ENCODE data around the gene CYP4X1.
"Not testable (repeated sequence)": the region's sequence is repeated elsewhere in the genome, so short reads cannot be mapped to it uniquely, and the experiment has no call there.

Gene CYP4X1

GRCh38 chr1:47023268-47024140, at the start of gene CYP4X1:
Gene CYP4X1, plus strand, starts transcription at chr1:47023669. Its CDS starts 149 bp downstream, at chr1:47023818.
- Histone ChIP-seq H3K27me3 (ENCODE audit: control insufficient read depth, insufficient read depth, low read length) (peaks cover 39% of the 10 kb centered on the region), H3K4me3 (ENCODE audit: low read depth, low read length) (peak within 1 kb of the TSS; percentile 62), H3K9me3 (ENCODE audit: control insufficient read depth, insufficient read depth, low read depth, low read length) (no peaks in the 10 kb centered on the region), H3K27ac (ENCODE audit: low read depth, low read length) (no peak within 1 kb of the TSS), H3K36me3 (ENCODE audit: control insufficient read depth, insufficient read depth, low read length) (no peaks in the 10 kb centered on the region), H3K9ac (ENCODE audit: low read length) (peak within 1 kb of the TSS; percentile 53), H3K4me1 (ENCODE audit: control insufficient read depth, insufficient read depth, low read length) (peaks cover 13% of the 10 kb centered on the region; the same call in 1 of the 2 replicates)

GRCh38 chr1:46983166-46983829, 40.2 kb upstream of the CYP4X1 start:
- no peaks in the 10 kb centered on the region for H3K36me3 ChIP-seq (ENCODE audit: control insufficient read depth, insufficient read depth, low read length)
- peak overlapping the region; percentile 61 for H3K9ac ChIP-seq (ENCODE audit: low read length)
- H3K27ac ChIP-seq (ENCODE audit: low read depth, low read length): no peak overlapping the region
- H3K9me3 ChIP-seq (ENCODE audit: control insufficient read depth, insufficient read depth, low read depth, low read length): no peaks in the 10 kb centered on the region
- peak overlapping the region; percentile 22; the same call in 1 of the 2 replicates for H3K4me3 ChIP-seq (ENCODE audit: low read depth, low read length)
- peaks cover 26% of the 10 kb centered on the region for H3K4me1 ChIP-seq (ENCODE audit: control insufficient read depth, insufficient read depth, low read length)
- no peaks in the 10 kb centered on the region for H3K27me3 ChIP-seq (ENCODE audit: control insufficient read depth, insufficient read depth, low read length)

- H3K9me3 ChIP-seq (ENCODE audit: control insufficient read depth, insufficient read depth, low read depth, low read length): no peaks in the 10 kb centered on the region
- H3K4me3 ChIP-seq (ENCODE audit: low read depth, low read length): peak overlapping the region; percentile 22; the same call in 1 of the 2 replicates
- no peak overlapping the region for H3K27ac ChIP-seq (ENCODE audit: low read depth, low read length)
- peak overlapping the region; percentile 59 for H3K9ac ChIP-seq (ENCODE audit: low read length)
- H3K4me1 ChIP-seq (ENCODE audit: control insufficient read depth, insufficient read depth, low read length): peaks cover 26% of the 10 kb centered on the region
- no peaks in the 10 kb centered on the region for H3K36me3 ChIP-seq (ENCODE audit: control insufficient read depth, insufficient read depth, low read length)
- H3K27me3 ChIP-seq (ENCODE audit: control insufficient read depth, insufficient read depth, low read length): no peaks in the 10 kb centered on the region
Measured at GRCh38 chr1:46983830-46984586, 39.5 kb upstream of the CYP4X1 start.

- H3K27ac ChIP-seq (ENCODE audit: low read depth, low read length); H3K4me3 ChIP-seq (ENCODE audit: low read depth, low read length); H3K36me3 ChIP-seq (ENCODE audit: control insufficient read depth, insufficient read depth, low read length); H3K27me3 ChIP-seq (ENCODE audit: control insufficient read depth, insufficient read depth, low read length); H3K9me3 ChIP-seq (ENCODE audit: control insufficient read depth, insufficient read depth, low read depth, low read length); H3K4me1 ChIP-seq (ENCODE audit: control insufficient read depth, insufficient read depth, low read length); H3K9ac ChIP-seq (ENCODE audit: low read length): not testable (repeated sequence)
Measured at GRCh38 chr1:46990541-46990940, 32.9 kb upstream of the CYP4X1 start.

GRCh38 chr1:46991083-46991923, 32.2 kb upstream of the CYP4X1 start:
- H3K9ac ChIP-seq (ENCODE audit: low read length): no peak overlapping the region
- H3K27ac ChIP-seq (ENCODE audit: low read depth, low read length): no peak overlapping the region
- 0 out of 2 replicates have a peak, but pooled peaks cover 2% of the 10 kb centered on the region for H3K4me1 ChIP-seq (ENCODE audit: control insufficient read depth, insufficient read depth, low read length)
- H3K9me3 ChIP-seq (ENCODE audit: control insufficient read depth, insufficient read depth, low read depth, low read length): no peaks in the 10 kb centered on the region
- no peaks in the 10 kb centered on the region for H3K27me3 ChIP-seq (ENCODE audit: control insufficient read depth, insufficient read depth, low read length)
- no peaks in the 10 kb centered on the region for H3K36me3 ChIP-seq (ENCODE audit: control insufficient read depth, insufficient read depth, low read length)
- no peak overlapping the region for H3K4me3 ChIP-seq (ENCODE audit: low read depth, low read length)

GRCh38 chr1:46996659-46997281, 26.7 kb upstream of the CYP4X1 start:
- no peak overlapping the region for H3K27ac ChIP-seq (ENCODE audit: low read depth, low read length)
- H3K9me3 ChIP-seq (ENCODE audit: control insufficient read depth, insufficient read depth, low read depth, low read length): no peaks in the 10 kb centered on the region
- H3K9ac ChIP-seq (ENCODE audit: low read length): no peak overlapping the region
- H3K4me3 ChIP-seq (ENCODE audit: low read depth, low read length): no peak overlapping the region
- H3K4me1 ChIP-seq (ENCODE audit: control insufficient read depth, insufficient read depth, low read length): no peaks in the 10 kb centered on the region
- H3K36me3 ChIP-seq (ENCODE audit: control insufficient read depth, insufficient read depth, low read length): no peaks in the 10 kb centered on the region
- no peaks in the 10 kb centered on the region for H3K27me3 ChIP-seq (ENCODE audit: control insufficient read depth, insufficient read depth, low read length)

- Histone ChIP-seq H3K9ac (ENCODE audit: low read length) (no peak overlapping the region), H3K9me3 (ENCODE audit: control insufficient read depth, insufficient read depth, low read depth, low read length) (peaks cover 9% of the 10 kb centered on the region), H3K27ac (ENCODE audit: low read depth, low read length) (no peak overlapping the region), H3K4me1 (ENCODE audit: control insufficient read depth, insufficient read depth, low read length) (no peaks in the 10 kb centered on the region), H3K36me3 (ENCODE audit: control insufficient read depth, insufficient read depth, low read length) (no peaks in the 10 kb centered on the region), H3K27me3 (ENCODE audit: control insufficient read depth, insufficient read depth, low read length) (no peaks in the 10 kb centered on the region), H3K4me3 (ENCODE audit: low read depth, low read length) (no peak overlapping the region)
Measured at GRCh38 chr1:47002211-47002610, 21.3 kb upstream of the CYP4X1 start.

- no peak overlapping the region for H3K27ac ChIP-seq (ENCODE audit: low read depth, low read length)
- no peaks in the 10 kb centered on the region for H3K4me1 ChIP-seq (ENCODE audit: control insufficient read depth, insufficient read depth, low read length)
- no peaks in the 10 kb centered on the region for H3K27me3 ChIP-seq (ENCODE audit: control insufficient read depth, insufficient read depth, low read length)
- no peak overlapping the region for H3K9ac ChIP-seq (ENCODE audit: low read length)
- H3K9me3 ChIP-seq (ENCODE audit: control insufficient read depth, insufficient read depth, low read depth, low read length): peaks cover 9% of the 10 kb centered on the region
- H3K36me3 ChIP-seq (ENCODE audit: control insufficient read depth, insufficient read depth, low read length): no peaks in the 10 kb centered on the region
- H3K4me3 ChIP-seq (ENCODE audit: low read depth, low read length): no peak overlapping the region
Measured at GRCh38 chr1:47003896-47004403, 19.5 kb upstream of the CYP4X1 start.

GRCh38 chr1:47006437-47006836, 17.0 kb upstream of the CYP4X1 start:
- not testable (repeated sequence) for H3K9me3 ChIP-seq (ENCODE audit: control insufficient read depth, insufficient read depth, low read depth, low read length); H3K27ac ChIP-seq (ENCODE audit: low read depth, low read length); H3K4me1 ChIP-seq (ENCODE audit: control insufficient read depth, insufficient read depth, low read length); H3K36me3 ChIP-seq (ENCODE audit: control insufficient read depth, insufficient read depth, low read length); H3K27me3 ChIP-seq (ENCODE audit: control insufficient read depth, insufficient read depth, low read length); H3K4me3 ChIP-seq (ENCODE audit: low read depth, low read length); H3K9ac ChIP-seq (ENCODE audit: low read length)

- H3K9ac ChIP-seq (ENCODE audit: low read length): no peak overlapping the region
- no peaks in the 10 kb centered on the region for H3K9me3 ChIP-seq (ENCODE audit: control insufficient read depth, insufficient read depth, low read depth, low read length)
- H3K4me3 ChIP-seq (ENCODE audit: low read depth, low read length): no peak overlapping the region
- H3K27ac ChIP-seq (ENCODE audit: low read depth, low read length): no peak overlapping the region
- H3K4me1 ChIP-seq (ENCODE audit: control insufficient read depth, insufficient read depth, low read length): 0 out of 2 replicates have a peak, but pooled peaks cover 3% of the 10 kb centered on the region
- H3K27me3 ChIP-seq (ENCODE audit: control insufficient read depth, insufficient read depth, low read length): peaks cover 3% of the 10 kb centered on the region; the same call in 1 of the 2 replicates
- no peaks in the 10 kb centered on the region for H3K36me3 ChIP-seq (ENCODE audit: control insufficient read depth, insufficient read depth, low read length)
Measured at GRCh38 chr1:47013293-47013692, 10.2 kb upstream of the CYP4X1 start.

Measured in HUES6 (cell line).